Measurements from ENCODE around the gene HMGN3.

- TF ChIP-seq GATA2 (IDR thresholded peaks at IDR 0.05; ENCODE audit: low read depth, low read length), result no peak
- TF ChIP-seq GATA3 (IDR thresholded peaks at IDR 0.05; ENCODE audit: low read depth, low read length), result no peak
These were observed 49.8 kb downstream of the HMGN3 start for GRCh38 chr6:79184641-79185040.

Data from SH-SY5Y (cell line).